T1000 (cell line): Measurements from ENCODE around the gene AUTS2.

Source experiments
- DNase-seq: peaks from one replicate; lab custom pipeline; 2025; ENCODE audit warnings: mixed read lengths; lab: John Stamatoyannopoulos, UW

AUTS2 gene

DNA sequence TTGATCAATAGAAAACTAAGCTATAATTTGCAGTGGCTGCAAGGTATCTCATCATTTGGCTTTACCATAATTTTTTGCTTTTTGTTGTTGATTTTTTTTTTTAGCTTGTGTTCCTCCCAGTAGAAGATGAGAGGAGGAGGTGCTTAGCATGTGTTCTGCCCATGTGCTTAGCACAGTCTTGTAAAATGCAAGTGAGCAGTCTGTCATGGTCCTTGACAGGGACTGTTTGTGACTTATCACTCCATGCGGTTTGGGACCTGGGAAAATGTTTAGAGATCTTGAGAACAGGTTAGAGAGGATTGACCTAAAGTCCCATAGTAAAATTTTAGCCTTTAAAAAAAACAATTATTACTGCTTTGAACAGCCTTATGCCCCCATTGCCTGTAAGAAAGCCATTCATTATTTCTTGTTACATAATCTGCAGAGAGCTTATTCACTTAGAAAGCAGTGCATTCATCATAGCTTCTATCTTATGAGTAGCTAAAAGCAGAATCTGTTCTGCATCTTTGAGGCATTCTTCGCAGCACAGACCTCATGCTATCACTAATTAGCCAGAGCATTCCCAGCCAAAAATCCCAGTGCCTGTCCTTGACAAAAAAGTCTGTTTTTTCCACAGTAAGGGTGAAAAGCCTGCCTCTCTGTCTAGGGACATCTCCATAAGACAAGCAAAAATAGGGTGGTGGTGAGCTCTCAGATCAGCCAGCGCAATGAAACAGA, 784.9 kb downstream of the AUTS2 start:
- DNase-seq: no peak

- no peak for DNase-seq
Measured at GRCh38 chr7:70384024-70384423, 785.7 kb downstream of the AUTS2 start.

- DNase-seq: no peak
Measured at GRCh38 chr7:70384891-70385290, 786.6 kb downstream of the AUTS2 start.

DNA sequence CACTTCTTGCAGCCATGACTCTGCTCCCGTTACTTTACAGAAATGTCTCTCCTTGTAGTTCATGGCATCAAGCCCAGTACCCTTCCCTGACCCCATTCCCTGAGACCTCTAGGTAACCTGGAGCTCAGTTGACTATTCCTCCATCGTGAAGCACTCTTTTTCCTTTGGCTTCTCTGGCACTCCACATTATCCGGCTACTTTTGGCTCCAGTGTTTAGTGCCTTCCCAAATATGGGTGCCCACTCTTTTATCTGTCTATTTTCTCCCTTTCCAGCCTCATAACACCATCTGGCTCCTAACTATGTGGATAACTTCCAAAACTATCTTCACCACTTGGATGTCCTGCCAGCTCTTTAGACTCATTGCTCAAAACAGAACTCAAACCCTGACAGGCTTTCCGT, 788.9 kb downstream of the AUTS2 start:
- no peak for DNase-seq

DNA sequence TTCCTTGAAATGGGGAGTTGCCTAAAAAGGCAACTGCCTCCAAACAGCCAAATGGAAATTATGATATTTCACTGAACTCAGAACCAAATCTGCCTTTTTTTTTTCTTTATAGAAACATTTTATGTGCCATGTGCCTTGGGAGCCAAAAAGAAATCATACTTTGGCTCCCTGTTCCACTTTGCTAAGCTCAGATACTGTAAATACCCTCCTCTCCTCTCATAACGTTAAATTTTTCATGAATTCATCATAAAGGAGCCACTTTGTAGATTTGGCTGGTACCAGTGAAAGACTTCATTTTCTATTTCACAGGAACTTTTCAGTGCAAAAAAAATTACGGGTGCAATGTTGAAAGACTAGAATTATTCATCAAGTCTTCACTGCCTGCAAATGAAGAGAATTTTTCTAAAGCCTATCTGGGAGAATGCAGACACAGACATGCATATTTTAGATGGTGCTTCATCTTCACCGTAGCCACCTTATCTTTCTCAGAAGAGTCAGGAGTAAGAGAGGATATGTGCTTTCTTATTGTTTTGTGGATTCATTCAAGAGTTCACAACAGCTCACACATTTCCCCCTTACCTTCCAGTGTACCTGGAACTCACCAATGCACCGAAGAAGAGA, 791.4 kb downstream of the AUTS2 start:
- DNase-seq: no peak

GRCh38 chr7:70390251-70390650, 792.0 kb downstream of the AUTS2 start:
- no peak for DNase-seq

DNA sequence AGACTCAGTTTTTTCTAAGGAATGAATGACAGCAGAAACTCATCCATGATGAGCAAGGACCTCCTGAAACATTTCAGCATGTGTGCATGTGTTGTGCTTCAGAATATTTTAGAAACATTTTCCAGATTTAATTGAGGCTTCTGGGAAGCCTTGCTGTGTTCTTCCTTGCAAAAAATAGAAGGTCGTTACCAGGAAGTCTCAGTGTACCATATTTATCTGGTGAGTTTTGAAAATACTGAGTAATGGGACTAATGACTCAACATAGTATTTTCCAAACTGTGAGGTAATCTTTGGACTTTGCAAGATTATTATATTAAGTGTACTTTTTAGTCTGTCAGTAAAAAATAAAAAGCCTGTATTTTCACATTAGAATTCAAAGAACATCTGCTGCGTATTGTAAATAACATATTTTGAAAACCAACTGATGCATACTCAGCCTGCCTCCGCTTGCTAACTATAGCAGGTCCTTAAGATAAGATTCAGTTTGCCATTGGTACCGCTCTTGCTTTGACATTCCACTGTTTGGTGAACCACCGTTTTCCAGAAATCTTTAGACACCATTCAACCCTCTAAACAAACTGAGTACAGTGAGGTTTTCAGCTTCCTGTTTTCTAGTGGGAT, 794.1 kb downstream of the AUTS2 start:
- DNase-seq: no peak

DNA sequence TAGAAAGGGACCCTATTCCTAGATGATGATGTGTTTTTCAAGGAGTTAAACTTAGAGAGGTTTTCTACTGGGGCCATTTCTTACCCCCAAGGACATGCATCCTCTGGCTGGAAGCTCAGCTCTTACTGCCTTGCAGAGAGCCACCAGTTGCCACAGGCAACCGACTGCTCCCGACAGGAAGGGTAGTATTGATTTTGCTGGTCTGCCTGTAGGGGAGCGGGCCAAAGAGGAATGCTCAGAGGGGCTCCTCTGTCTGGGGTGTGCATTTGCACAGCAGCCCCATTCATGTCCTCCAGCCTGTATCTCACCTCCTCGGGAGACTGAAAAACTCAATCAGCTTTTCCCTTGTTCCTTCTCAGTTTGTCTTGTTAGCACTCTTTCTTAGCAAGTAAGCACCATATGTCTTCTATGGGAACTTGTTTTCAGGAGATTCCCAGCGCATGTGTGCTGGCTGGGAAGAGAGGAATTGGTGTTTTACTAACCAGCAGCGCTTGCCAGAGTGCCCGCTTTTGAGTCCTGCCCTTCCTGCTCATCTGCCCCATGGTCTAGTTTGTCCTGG, 794.7 kb downstream of the AUTS2 start:
- no peak for DNase-seq

DNA sequence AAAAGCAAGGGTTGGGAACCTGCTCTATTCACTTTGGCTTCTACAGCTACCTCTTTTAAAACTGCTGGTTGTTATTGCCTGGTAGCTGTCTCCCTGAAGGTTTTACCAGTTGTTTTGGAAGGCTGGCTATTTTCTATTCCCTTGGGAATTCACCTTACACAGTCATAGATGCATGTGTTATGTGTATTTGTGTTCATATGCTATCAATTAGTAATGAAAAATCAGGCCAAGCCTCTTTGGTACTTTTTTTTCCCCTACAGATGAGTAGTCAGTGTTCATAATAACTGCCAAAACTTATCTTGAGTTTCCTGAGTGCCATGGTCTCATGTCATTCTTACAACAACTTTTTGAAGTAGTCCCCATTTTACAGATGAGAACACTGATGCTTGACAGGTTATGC, 795.7 kb downstream of the AUTS2 start:
- DNase-seq: no peak

- no peak for DNase-seq
Measured at GRCh38 chr7:70400829-70401380, 802.6 kb downstream of the AUTS2 start.

GRCh38 chr7:70402069-70402468, 803.8 kb downstream of the AUTS2 start:
- DNase-seq: no peak

GRCh38 chr7:70405241-70405640, 807.0 kb downstream of the AUTS2 start:
- DNase-seq: no peak

- no peak for DNase-seq
Measured at GRCh38 chr7:70406186-70406949, 808.1 kb downstream of the AUTS2 start.

DNA sequence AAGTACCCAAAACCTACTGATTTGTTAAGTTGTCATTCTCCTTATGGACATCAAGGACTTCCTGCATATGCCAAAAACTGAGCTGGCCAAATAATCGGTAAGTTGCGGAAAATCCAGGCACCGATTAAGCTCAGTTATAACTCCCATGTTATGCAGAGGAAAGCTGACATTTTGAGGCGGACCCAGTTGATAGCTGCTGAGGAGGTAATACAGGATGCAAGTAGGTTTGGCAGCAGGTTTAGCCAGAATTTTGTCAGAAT, 808.6 kb downstream of the AUTS2 start:
- DNase-seq: no peak

GRCh38 chr7:70408477-70408876, 810.2 kb downstream of the AUTS2 start:
- DNase-seq: no peak

- no peak for DNase-seq
Measured at GRCh38 chr7:70408891-70409290, 810.6 kb downstream of the AUTS2 start.

- DNase-seq: no peak
Measured at GRCh38 chr7:70410134-70410750, 812.0 kb downstream of the AUTS2 start.

DNA sequence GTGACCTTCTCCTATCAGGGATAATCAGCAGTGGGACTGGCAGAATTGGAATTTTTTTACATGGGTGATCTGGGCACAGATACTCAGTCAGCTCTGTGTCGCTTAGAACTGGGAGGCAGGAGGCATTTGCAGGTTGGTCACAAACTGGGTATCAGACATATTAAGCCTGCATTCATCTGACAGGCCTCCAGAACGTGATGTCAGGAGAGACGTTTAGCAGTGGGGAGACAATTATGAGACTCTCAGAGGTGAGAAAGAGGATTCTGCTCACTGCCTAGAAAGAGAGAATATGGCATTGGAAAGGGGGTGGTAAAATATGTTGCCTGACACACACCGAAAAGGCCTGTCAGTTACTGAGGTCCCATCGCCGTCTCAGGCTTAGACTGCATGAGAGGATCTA, 816.1 kb downstream of the AUTS2 start:
- DNase-seq: no peak

DNA sequence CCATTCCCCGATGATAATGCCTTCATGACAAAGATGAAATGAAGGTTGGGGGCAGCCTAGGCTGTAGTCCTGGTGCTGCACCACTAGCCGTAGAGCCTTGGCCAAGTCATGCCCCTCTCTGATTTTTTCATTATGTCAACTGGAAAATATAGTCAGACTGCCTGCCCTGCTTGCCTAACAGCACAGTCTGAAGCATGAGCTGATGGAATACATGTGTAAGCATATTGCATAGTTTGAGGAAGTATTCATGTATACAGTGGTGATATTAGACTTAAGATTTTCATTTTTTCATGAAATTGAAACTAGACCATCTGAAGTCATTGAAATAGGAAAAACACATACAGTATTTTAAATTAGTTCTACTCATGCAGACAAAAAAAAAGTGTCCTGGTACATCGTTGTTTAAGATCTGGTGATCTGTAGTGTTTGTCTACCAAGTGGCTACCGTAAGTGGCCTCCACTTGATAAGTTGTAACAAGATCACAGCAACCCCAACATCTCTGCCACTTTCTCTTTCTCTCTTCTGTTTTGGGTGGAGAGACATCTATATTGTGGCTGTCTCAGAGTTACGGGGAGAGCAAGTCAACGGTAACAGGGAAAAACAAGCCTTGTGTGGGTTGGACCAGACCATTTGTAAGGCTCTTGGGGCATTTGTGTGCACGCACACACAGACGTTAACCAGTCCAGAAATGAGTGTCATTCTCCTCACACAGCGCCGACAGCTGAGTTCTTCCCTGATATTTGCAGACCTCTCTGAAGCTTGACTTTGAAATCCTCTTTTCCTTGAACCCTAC, 817.1 kb downstream of the AUTS2 start:
- DNase-seq: no peak

GRCh38 chr7:70416347-70416985, 818.2 kb downstream of the AUTS2 start:
- no peak for DNase-seq
